HEK293 (cell line): ENCODE results near the gene HPD.

Experiments
- SCRT1 ChIP-seq: fragments of 450-650 bp; formaldehyde crosslinking; IDR thresholded peaks from 2 replicates; pipeline ENCODE4 v1.5.1; 2016; ENCODE audit warnings: missing biosample characterization, missing genetic modification characterization, borderline replicate concordance
- SETDB1 ChIP-seq: IDR thresholded peaks from one replicate; pipeline ENCODE4 v1.6.1; 2017; ENCODE audit warnings: mild to moderate bottlenecking, low read length, moderate library complexity, mixed read lengths; ENCODE audit not compliant: insufficient read length
- SP3 ChIP-seq: fragments of 450-650 bp; formaldehyde crosslinking; IDR thresholded peaks from 2 replicates; pipeline ENCODE4 v1.5.1; 2016; ENCODE audit warnings: missing biosample characterization, missing genetic modification characterization
- ZBTB10 ChIP-seq: fragments of 450-650 bp; formaldehyde crosslinking; IDR thresholded peaks from 2 replicates; pipeline ENCODE4 v1.5.1; 2016; ENCODE audit warnings: missing biosample characterization, missing genetic modification characterization
- ZBTB7A ChIP-seq: fragments of 450-650 bp; formaldehyde crosslinking; IDR thresholded peaks from 2 replicates; pipeline ENCODE4 v1.5.1; 2016; ENCODE audit warnings: low read depth, missing biosample characterization, missing genetic modification characterization
- ZFP37 ChIP-seq: fragments of 450-650 bp; formaldehyde crosslinking; IDR thresholded peaks from 2 replicates; pipeline ENCODE4 v1.5.1; 2016; ENCODE audit warnings: missing biosample characterization, missing genetic modification characterization
- ZNF121 ChIP-seq: fragments of 450-650 bp; formaldehyde crosslinking; IDR thresholded peaks from 2 replicates; pipeline ENCODE4 v1.5.1; 2016; ENCODE audit warnings: missing biosample characterization, missing genetic modification characterization
- ZNF140 ChIP-seq: fragments of 450-650 bp; formaldehyde crosslinking; IDR thresholded peaks from 2 replicates; pipeline ENCODE4 v1.5.1; 2016; ENCODE audit warnings: missing biosample characterization, missing genetic modification characterization
- ZNF16 ChIP-seq: fragments of 450-650 bp; formaldehyde crosslinking; IDR thresholded peaks from 2 replicates; pipeline ENCODE4 v1.5.1; 2016; ENCODE audit warnings: low read depth, missing biosample characterization, missing genetic modification characterization
- ZNF175 ChIP-seq: fragments of 450-650 bp; formaldehyde crosslinking; IDR thresholded peaks from 2 replicates; pipeline ENCODE4 v1.5.1; 2016; ENCODE audit warnings: missing biosample characterization, missing genetic modification characterization
- ZNF18 ChIP-seq: fragments of 450-650 bp; formaldehyde crosslinking; IDR thresholded peaks from 2 replicates; pipeline ENCODE4 v1.5.1; 2016; ENCODE audit warnings: missing biosample characterization, missing genetic modification characterization
- ZNF184 ChIP-seq: fragments of 450-650 bp; IDR thresholded peaks from 2 replicates; pipeline ENCODE4 v1.5.1; 2018; ENCODE audit warnings: missing biosample characterization, mild to moderate bottlenecking, missing genetic modification characterization
- ZNF248 ChIP-seq: fragments of 450-650 bp; formaldehyde crosslinking; IDR thresholded peaks from 2 replicates; pipeline ENCODE4 v1.5.1; 2017; ENCODE audit warnings: missing biosample characterization, missing genetic modification characterization
- ZNF292 ChIP-seq: fragments of 450-650 bp; formaldehyde crosslinking; IDR thresholded peaks from 2 replicates; pipeline ENCODE4 v1.5.1; 2016; ENCODE audit warnings: low read depth, missing biosample characterization, missing genetic modification characterization, borderline replicate concordance
- ZNF362 ChIP-seq: fragments of 450-650 bp; formaldehyde crosslinking; IDR thresholded peaks from 2 replicates; pipeline ENCODE4 v1.5.1; 2016; ENCODE audit warnings: missing biosample characterization, missing genetic modification characterization
- ZNF416 ChIP-seq: fragments of 450-650 bp; formaldehyde crosslinking; IDR thresholded peaks from 2 replicates; pipeline ENCODE4 v1.5.1; 2016; ENCODE audit warnings: missing biosample characterization, missing genetic modification characterization
- ZNF426 ChIP-seq: fragments of 450-650 bp; formaldehyde crosslinking; IDR thresholded peaks from 2 replicates; pipeline ENCODE4 v1.5.1; 2017; ENCODE audit warnings: missing biosample characterization, missing genetic modification characterization, mild to moderate bottlenecking, inconsistent platforms, moderate library complexity
- ZNF488 ChIP-seq: fragments of 450-650 bp; formaldehyde crosslinking; IDR thresholded peaks from 2 replicates; pipeline ENCODE4 v1.5.1; 2016; ENCODE audit warnings: missing biosample characterization, missing genetic modification characterization
- ZNF544 ChIP-seq: fragments of 450-650 bp; formaldehyde crosslinking; IDR thresholded peaks from 2 replicates; pipeline ENCODE4 v1.5.0; 2017; ENCODE audit warnings: missing biosample characterization, missing genetic modification characterization
- ZNF561 ChIP-seq: fragments of 450-650 bp; IDR thresholded peaks from 2 replicates; pipeline ENCODE4 v1.5.1; 2018; ENCODE audit warnings: missing biosample characterization, missing genetic modification characterization, borderline replicate concordance
- ZNF580 ChIP-seq: fragments of 450-650 bp; formaldehyde crosslinking; IDR thresholded peaks from 2 replicates; pipeline ENCODE4 v1.5.1; 2016; ENCODE audit warnings: missing biosample characterization, missing genetic modification characterization
- ZNF626 ChIP-seq: fragments of 450-650 bp; sonication (Bioruptor Pico); formaldehyde crosslinking; IDR thresholded peaks from 2 replicates; pipeline ENCODE4 v1.5.1; 2018; ENCODE audit warnings: missing biosample characterization, missing genetic modification characterization, inconsistent platforms
- ZNF629 ChIP-seq: fragments of 450-650 bp; formaldehyde crosslinking; IDR thresholded peaks from 2 replicates; pipeline ENCODE4 v1.5.1; 2017; ENCODE audit warnings: missing biosample characterization, missing genetic modification characterization
- ZNF639 ChIP-seq: fragments of 450-650 bp; formaldehyde crosslinking; IDR thresholded peaks from 2 replicates; pipeline ENCODE4 v1.5.1; 2016; ENCODE audit warnings: missing biosample characterization, missing genetic modification characterization
- ZNF658 ChIP-seq: fragments of 450-650 bp; formaldehyde crosslinking; IDR thresholded peaks from 2 replicates; pipeline ENCODE4; 2016; ENCODE audit warnings: missing biosample characterization, missing genetic modification characterization
- ZNF660 ChIP-seq: fragments of 450-650 bp; IDR thresholded peaks from 2 replicates; pipeline ENCODE4 v1.5.1; 2018; ENCODE audit warnings: missing biosample characterization, mild to moderate bottlenecking, missing genetic modification characterization
- ZNF670 ChIP-seq: fragments of 450-650 bp; formaldehyde crosslinking; IDR thresholded peaks from 2 replicates; pipeline ENCODE4 v1.5.1; 2016; ENCODE audit warnings: missing biosample characterization, missing genetic modification characterization, low read depth
- ZNF704 ChIP-seq: fragments of 450-650 bp; formaldehyde crosslinking; IDR thresholded peaks from 2 replicates; pipeline ENCODE4 v1.5.1; 2016; ENCODE audit warnings: missing biosample characterization, missing genetic modification characterization
- ZNF747 ChIP-seq: fragments of 450-650 bp; formaldehyde crosslinking; IDR thresholded peaks from 2 replicates; pipeline ENCODE4 v1.5.1; 2016; ENCODE audit warnings: missing biosample characterization, missing genetic modification characterization
- ZNF830 ChIP-seq: fragments of 450-650 bp; IDR thresholded peaks from 2 replicates; pipeline ENCODE4 v1.5.0; 2018; ENCODE audit warnings: missing biosample characterization, missing genetic modification characterization, low read depth, mild to moderate bottlenecking, moderate library complexity
- ZSCAN30 ChIP-seq: fragments of 450-650 bp; IDR thresholded peaks from 2 replicates; pipeline ENCODE4 v1.5.1; 2018; ENCODE audit warnings: missing biosample characterization, mild to moderate bottlenecking, missing genetic modification characterization, moderate library complexity

Gene HPD

GRCh38 chr12:121797937-121798786 lies 60.5 kb downstream of the HPD start (continued):
- TF ChIP-seq SP3 (tag by site-specific recombination): peak; percentile 70
- no peak for TF ChIP-seq ZNF626 (tag by site-specific recombination)
- no peak for TF ChIP-seq ZNF830 (tag by site-specific recombination)
- no peak for TF ChIP-seq ZNF362 (tag by site-specific recombination)
- peak; percentile 69 for TF ChIP-seq ZSCAN30 (tag by site-specific recombination)
- no peak for TF ChIP-seq ZBTB7A (tag by site-specific recombination)
- TF ChIP-seq ZNF121 (tag by site-specific recombination): no peak
- TF ChIP-seq ZNF175 (tag by site-specific recombination): no peak
- TF ChIP-seq ZNF561 (tag by site-specific recombination): peak; percentile 26; the same call in 1 of the 2 replicates
- no peak for TF ChIP-seq ZNF747
- TF ChIP-seq ZNF16 (tag by site-specific recombination): no peak
- TF ChIP-seq ZNF580 (tag by site-specific recombination): 0 out of 2 replicates have a peak, but pooled peaks have one; percentile 42
- peak; percentile 48; the same call in 1 of the 2 replicates for TF ChIP-seq SCRT1
- no peak for TF ChIP-seq ZNF140 (tag by site-specific recombination)
- no peak for TF ChIP-seq ZNF416 (tag by site-specific recombination)
- TF ChIP-seq ZNF292: no peak
- TF ChIP-seq SETDB1: no peak
- 0 out of 2 replicates have a peak, but pooled peaks have one; percentile 53 for TF ChIP-seq ZNF18 (tag by site-specific recombination)
- no peak; the same call in 1 of the 2 replicates for TF ChIP-seq ZFP37 (tag by site-specific recombination)
- TF ChIP-seq ZNF660 (tag by site-specific recombination): no peak
- peak; percentile 55 for TF ChIP-seq ZNF629 (tag by site-specific recombination)
- no peak for TF ChIP-seq ZNF488 (tag by site-specific recombination)
- TF ChIP-seq ZNF544: no peak
- no peak for TF ChIP-seq ZNF184 (tag by site-specific recombination)
- no peak; the same call in 1 of the 2 replicates for TF ChIP-seq ZNF639 (tag by site-specific recombination)
- peak; percentile 90 for TF ChIP-seq ZBTB10 (tag by site-specific recombination)
- TF ChIP-seq ZNF670: no peak
- no peak for TF ChIP-seq ZNF248
- no peak for TF ChIP-seq ZNF704 (tag by site-specific recombination)
- no peak for TF ChIP-seq ZNF426 (tag by site-specific recombination)
- no peak for TF ChIP-seq ZNF658 (tag by site-specific recombination)
